GM21619 (cell line): ENCODE measurements around the gene RHBDL1.

ENCODE experiments used
- ATAC-seq: cut with Tn5 transposase; IDR thresholded peaks from one replicate; pipeline ENCODE4 v1.9.1; 2021; ENCODE audit not compliant: unreplicated experiment

The RHBDL1 gene

DNA sequence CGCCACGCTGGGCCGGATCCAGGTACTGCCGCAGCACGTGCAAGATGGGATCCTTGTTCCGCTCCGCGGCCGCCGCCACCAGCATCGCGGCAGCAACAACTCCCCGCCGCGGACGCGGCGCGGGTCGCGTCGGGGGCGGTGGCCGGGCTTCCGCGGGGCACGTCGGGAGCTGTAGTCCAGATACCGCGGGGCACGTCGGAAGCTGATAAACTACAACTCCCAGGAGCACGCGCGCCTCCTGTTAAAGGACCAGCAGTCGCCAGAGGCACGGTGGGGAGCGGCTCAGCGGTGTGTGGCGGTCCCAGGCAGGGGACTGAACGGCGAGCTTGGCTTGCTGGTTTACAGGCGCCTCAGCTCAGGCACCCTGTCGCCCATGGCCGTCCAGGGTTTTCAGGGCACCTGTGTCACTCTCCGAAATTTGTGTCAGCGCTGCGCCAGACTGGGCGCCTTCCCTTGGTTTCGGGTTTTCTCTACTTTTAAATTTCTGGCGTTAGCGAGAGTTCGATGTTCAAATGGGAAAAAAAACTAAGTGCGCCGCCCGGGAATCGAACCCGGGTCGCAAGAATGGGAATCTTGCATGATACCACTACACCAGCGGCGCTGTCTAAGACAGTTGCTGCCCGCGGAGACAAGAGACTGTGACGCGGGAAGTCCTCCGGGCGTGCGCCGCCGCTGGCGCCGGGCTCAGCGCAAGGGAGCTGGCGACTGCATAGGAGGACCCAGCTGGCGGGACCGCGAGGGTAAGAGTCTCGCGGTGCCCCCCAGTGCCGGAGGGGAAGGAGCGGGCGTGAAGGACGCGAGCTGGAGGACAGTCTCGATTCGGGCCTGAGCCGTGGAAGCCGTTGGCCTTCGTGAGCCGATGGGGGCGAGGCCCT lies 39.0 kb upstream of the RHBDL1 start, which contains the start of gene METTL26:
Gene METTL26 (minus strand): TSS at position 100 of the 875 bp plus-strand sequence. CDS start 15 bp downstream, at position 85.
- peak; percentile 69 for ATAC-seq

DNA sequence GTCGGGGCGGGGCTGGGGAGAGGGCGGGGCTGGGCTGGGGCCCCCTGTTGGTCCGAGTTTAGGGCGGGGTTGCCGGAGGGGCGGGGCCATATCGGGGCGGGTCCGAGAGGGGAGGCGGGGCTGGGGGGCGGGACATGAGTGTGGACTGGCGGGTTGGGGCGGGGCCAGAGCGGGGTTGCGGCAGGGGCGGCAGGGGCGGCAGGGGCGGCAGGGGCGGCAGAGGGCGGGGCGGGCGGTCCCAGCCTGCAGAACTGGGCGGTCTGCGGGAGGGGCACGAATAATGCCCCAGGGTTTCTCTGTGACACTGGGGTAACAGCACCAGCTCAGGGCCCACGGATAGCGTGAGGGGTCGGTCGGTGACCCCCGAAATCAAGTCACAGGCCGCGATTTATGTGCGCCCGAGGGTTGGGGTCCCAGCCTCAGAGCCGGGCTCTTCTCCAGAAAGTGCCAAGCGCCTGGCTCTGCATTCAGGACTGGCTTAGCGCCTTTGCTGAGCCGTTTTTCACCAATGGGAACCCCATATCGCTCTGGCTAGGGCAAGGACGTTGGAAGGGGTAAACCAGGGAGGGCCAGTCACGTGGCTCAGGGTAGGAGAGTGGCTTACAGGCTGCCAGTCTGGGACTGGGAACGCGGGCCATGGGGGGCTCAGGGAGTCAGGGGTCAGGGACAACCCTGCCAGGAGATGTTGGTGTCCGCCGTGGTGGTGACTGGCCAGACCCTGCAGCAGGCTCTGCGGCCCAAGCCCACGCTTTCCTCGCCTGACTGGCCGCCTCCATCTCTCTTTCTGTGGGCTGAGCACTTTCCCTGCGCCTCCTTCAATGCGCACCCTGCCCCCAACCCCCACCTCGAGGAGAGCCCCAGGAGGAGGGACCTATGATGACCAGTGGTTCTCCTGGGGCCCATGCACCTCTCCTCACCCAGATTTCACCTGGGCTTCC lies 38.1 kb upstream of the RHBDL1 start:
- no peak for ATAC-seq

DNA sequence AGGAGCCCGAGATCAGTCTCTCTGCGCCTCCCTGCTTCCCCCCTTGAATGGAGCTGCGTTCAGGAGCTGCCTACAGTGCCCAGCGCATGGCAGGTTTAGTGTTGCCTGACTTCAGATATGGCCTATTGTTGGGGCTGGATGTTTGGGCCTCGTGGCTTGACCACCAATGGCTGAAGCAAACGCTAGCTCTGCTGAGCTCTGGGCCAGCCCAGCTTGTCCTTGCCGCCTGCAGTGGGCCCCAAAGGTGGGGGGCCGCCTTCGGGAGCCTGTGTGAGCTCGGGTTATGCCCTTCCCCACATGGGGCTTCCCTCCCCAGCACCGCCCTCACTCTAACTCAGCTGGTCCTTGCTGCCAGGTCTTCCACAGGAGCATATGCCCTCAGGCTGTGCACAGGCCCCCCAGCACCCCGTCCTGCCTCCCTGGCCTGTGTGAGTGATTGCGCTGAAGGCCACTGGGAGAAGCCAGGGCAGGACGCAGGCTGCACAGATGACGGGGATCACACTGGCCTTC lies 37.4 kb upstream of the RHBDL1 start:
- ATAC-seq, result no peak

DNA sequence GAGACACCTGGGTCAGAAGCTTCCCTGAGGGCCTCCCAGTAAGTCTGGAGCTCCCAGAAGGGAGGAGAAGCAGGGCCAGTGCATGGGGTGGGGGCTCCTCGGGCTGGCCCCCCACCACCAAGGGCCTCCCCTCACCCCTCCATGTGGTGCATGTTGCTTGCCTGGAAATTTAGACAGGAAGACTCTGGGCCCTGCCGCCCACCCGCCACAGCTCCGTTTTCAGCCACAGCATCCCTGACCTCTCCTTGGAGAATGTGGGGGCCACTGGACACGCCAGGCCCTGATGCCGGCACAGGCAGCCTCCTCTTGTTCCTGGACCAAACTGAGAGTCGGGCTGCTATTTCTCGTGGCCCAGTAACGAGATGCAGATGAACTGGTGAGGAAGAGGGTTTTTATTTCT lies 36.6 kb upstream of the RHBDL1 start:
- no peak for ATAC-seq

DNA sequence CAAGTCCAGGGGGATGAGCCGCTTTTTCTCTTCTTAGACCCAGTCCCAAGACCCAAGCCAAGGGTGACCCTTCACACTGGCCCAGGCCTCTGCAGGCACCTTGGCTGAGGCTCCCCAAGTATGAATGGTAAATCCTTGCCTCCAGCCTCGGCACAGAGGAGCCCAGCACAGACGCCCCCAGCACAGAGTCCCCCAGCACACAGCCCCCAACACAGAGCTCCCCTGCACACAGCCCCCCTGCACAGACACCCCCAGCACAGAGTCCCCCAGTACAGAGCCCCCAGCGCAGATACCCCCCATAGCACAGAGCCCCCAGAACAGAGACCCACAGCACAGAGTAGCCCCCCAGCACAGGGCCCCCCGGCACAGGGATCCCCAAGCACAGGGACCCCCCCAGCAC lies 34.9 kb upstream of the RHBDL1 start:
- ATAC-seq, result no peak

DNA sequence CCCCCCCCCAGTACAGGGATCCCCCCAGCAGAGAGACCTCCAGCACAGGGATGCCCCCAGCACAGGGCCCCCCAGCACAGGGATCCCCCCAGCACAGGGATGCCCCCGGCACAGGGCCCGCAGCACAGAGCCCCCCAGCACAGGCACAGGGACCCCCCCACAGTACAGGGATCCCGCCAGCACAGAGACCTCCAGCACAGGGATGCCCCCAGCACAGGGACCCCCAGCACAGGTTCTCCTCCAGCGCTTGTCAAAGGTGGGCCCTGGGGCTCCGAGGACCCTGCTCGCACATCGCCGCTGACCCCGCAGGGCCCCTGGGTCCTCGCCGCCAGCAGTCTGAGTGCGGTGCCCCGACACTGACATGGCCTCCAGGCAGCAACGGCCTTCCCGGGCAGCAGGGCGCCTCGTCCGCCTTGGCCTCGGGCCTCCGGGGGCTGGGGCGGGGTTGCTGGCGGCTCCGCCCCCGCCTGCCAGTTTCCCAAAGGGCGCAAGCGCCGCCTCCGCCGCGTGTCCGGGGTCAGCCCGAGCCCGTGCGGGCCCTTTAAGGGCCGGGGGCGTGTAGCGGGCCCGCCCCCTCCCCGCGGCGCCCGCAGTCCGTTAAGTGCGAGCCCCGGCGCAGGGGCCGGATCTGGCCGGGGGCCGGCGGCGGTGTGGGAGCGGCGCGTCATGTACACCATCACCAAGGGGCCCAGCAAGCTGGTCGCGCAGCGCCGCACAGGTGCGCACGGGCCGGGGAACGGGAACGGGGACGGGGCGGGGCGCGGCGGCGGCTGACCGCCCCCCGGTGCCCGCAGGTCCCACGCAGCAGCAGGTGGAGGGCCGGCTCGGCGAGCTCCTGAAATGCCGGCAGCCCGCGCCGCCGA lies 33.9 kb upstream of the RHBDL1 start, which contains the start of gene MCRIP2:
Gene MCRIP2 (plus strand): TSS at position 503 of the 863 bp plus-strand sequence. CDS start 164 bp downstream, at position 667.
- ATAC-seq, result peak; percentile 50

DNA sequence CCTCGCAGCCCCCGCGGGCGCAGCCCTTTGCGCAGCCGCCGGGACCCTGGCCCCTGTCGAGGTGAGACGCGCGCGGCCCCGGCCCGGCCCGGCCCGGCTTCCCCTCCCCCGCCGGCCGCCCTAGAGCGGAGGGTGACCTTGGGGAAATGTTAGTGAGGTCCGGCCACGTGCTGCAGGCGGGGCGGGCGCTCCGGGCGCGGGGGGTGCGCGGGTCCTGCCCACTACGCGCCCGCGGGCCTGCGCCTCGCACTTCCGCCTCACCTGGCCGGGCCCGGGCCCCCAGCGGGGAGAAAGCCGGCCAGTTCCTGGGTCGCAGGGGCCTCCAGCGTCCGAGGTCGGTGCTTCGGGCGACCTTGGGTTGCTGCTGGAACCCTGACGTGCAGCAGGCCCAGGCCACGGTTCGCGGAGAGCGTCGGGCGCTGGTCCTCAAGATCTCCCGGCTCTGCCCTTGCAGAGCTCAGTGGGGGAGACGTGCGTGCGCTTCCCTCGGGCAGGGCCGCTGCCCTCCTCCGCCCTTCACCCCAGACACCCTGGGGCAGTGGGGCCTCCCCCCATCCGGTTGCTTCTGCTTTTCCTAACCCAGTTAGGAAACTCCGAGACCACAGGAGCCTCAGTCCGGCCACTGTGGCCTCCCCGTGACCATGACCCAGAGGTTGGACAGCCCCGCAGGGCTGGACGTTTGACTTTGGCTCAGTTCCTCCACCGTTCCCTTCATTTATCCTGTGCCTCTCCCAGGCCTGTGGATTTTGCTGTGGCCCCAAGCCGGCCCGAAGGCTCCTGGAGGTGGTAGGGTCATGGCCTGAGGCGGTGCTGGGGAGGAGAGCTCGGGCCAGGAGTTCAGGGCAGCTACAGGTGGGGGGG lies 33.1 kb upstream of the RHBDL1 start:
- ATAC-seq, result peak; percentile 34

DNA sequence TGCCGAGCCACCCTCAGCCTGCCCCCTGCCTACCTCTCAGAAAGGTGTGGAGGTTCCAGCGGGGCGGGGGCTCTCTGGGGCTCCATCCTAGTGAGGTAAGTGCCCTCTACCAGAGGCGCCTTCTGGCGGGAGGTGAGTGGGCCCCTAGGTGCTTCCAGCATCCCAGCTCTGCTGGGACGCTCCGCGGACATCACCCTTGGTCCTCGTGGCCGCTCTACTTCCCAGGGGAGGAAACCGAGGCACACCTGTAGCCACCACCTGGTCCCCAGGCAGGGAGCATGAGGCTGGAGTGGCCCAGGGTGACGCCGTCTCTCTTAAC lies 32.5 kb upstream of the RHBDL1 start:
- ATAC-seq, result no peak

DNA sequence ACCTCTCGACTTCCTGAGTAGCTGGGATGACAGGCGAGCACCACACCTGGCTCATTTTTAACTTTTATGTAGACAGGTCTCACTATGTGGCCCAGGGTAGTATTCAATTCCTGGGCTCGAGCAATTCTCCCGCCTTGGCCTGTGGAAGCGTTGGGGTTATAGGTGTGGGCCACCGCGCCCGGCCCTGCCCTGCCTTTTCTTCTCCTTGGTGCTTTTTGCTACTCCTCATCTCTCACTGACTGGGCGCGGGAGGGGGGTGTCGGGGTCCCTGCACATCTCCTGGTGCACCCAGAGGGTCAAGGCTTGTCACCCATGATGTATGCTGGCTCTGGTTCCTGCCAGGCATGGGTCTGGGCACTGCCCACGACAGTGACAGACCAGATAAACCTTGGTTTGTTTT lies 30.9 kb upstream of the RHBDL1 start:
- no peak for ATAC-seq

DNA sequence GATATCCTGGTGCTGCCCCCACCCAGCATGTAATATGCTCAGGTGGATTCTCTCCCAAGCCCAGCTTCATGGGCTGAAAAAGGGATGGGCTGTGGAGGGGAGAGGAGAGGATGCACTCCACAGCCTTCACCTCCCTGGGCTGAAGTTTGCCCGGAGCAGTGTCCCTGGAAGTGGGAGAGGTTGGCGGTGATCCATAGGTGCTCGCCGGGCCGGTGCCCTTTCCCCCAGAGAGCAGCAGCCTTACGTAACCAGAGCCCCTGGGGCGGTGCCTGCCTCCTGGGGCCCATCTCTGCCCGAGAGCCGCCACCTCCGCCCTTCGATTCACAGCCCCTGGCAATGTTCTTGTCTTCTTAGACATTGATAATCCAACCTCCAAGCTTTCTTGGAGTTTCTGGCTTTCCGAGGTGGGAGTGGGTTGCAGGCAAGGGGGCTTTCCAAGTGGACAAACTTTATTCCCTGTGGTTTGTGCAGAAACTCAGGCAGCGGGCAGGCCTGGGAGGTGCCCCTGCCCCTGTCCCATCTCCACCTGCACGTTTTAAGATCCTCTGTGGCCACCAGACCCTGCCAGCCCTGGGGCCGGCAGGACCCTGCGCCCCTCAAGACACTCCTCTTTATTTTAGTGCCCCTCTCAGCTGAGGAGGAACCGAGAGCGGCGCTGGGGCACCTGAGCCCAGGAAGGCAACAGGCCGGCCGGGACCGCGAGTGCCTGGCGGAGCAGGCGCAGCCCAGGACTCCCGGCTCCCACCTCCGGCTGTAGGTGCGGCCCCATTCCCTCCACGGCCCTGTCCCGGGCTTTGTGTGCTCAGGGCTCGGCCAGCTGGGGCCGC lies 29.4 kb upstream of the RHBDL1 start:
- no peak for ATAC-seq

DNA sequence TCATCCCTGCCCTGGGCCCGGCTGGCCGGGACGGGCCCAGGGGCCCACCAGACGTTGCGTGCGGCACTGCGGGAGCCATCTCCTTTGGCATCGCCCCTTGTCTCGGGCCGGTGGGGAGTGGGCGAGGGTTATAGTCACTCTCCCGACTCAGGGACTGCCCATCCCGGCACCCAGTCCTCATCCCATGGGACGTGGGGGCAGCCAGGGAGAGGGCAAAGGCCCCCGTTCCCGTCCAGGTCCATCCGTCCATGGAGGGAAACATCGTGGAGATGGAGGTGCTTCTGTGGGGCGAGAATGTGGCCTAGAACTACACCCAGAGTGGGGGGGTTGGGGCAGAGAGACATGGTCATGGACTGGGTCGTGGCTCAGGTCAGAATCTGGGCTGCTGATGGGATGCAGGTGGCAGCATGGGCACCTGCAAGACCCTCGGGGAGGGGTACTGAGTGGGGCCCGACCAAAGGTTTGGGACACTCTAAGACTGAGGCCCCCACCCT lies 28.7 kb upstream of the RHBDL1 start:
- ATAC-seq, result no peak

DNA sequence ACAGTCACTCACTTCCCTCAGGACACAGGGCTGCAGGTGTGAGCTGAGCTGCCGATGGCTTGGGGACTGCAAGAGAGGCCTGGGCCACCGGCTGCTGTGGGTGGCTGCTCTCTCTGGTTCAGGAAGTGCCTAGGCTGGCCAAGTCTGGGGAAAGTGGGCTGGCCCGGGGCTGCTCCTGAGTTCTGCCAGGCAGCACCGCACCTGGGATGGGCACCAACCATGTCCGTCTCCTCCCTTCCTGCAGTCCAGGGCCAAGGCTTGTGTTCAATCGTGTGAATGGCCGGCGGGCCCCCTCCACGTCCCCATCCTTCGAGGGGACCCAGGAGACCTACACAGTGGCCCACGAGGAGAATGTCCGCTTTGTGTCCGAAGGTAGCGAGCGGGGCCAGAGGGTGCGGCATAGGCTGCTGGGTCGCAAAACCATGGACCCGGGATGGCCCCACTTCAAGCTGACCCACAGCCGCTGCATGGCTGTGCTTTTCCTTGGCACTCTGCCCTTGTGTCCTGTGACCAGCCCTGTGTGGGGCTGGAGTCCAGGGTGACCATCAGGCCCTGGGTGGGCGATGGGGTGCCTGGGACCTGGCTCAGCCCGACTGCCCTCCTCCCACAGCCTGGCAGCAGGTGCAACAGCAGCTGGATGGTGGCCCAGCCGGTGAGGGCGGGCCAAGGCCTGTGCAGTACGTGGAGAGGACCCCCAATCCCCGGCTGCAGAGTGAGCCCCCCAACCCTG lies 28.1 kb upstream of the RHBDL1 start:
- ATAC-seq, result no peak

DNA sequence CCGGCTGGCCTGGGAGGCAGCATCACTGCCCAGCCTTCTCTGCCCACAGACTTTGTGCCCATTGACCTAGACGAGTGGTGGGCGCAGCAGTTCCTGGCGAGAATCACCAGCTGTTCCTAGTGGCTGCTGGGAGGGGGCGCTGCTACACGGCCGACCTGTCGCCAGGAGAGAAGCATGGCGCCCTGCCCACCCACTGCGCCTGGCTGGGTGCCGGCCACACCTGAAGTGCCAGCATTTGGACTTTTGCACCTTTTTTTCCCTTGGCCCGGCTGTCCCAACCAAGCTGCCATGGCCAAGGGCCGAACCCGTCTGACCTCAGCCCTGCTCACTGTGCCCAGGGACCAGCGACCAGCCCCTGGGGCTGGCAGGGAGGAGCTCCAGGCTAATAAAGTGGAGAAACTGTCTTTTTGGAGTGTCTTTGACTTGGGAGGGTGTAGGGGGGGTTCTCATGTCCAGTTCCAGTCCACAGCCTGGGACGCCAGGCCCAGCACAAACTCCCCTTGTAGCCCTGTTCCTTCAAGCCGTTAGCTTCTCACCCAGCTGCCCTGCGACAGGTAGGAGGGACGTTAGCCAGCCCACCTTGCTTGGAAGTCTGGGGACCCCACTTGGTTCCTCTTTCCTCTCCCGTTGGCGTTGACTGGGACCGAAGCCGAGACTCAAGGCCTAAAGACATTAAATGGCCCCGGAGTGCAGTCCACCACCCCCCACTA lies 27.2 kb upstream of the RHBDL1 start:
- no peak for ATAC-seq

DNA sequence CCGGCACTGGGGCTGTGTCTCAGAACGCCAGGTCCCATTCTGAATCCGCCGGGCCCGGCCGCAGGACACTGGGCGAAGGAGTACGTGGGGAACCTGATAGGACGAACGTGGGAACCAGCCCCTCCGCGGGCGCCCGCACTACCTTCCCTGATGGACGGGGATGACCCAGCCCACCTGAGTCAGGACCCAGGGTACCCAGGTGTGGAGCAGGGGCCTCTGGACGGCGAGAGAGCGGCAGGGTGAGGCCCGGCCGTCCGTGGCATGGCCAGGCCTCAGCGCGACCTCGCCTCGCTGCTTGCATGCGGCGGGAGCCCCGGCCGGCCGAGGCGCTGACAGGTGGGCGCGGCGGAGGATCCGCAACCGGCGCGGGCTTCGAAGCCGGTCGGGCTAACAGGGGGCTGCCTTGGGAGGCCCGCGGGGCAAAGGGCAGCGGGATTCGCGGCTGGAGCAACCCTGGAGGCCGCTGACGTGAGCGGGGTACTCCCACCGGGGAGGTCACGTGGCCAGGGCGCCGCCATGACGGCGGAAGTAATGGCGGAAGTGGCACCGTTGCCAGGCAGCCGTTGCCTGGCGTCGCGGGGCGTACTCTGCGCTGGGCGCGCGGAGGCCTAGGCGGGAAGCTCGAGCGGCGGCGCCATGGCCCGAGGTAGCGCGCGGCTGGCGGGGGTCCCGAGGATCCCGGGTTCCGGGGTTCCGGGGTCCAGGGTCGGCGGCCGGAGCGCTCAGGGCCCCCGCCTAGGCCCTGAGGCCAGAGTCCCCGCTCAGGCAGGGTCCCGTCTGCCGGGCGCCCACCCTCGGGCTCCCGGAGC lies 26.5 kb upstream of the RHBDL1 start, which contains the start of gene WDR90:
Gene WDR90 (plus strand): TSS at position 585 of the 809 bp plus-strand sequence. CDS start 52 bp downstream, at position 637.
- ATAC-seq, result peak; percentile 73

DNA sequence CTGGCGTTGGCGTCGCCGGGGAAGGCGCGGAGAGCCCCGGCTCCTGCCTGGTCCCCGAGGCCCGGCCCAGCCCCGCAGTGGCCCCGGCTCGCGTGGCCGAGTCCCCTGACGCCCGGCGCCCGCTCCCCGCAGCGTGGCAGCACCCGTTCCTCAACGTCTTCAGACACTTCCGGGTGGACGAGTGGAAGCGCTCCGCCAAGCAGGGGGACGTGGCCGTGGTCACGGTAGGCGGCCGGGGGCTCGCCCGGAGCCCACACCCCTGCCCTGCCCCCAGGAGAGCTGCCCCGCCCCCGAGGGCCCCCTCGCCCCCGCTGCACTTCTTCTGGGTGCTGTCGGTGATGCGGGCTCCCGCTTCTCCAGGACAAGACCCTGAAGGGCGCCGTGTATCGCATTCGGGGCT lies 25.8 kb upstream of the RHBDL1 start:
- no peak for ATAC-seq

DNA sequence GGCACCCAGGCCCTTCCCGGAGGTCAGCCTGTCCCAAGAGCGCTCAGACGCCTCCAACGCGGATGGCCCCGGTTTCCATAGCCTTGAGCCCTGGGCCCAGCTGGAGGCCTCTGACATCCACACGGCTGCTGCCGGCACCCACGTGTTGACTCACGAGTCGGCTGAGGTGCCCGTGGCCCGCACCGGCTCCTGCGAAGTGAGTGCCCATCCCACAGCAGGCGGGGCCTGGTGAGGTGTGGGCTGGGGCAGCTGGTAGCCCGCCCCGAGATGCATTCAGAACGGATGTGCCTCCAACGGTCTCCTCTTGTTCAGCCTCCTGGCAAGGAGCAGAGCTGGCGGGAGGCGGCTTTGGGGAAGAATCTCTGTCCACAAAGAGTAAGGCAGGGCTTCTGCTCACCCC lies 23.6 kb upstream of the RHBDL1 start:
- no peak for ATAC-seq
